NCI-H748 (cell line): ENCODE results near the gene SORL1.
"Not testable (repeated sequence)": the region's sequence is repeated elsewhere in the genome, so short reads cannot be mapped to it uniquely, and the experiment has no call there.

ENCODE experiments used
- DNase-seq: peaks from one replicate; lab custom pipeline; 2025; ENCODE audit not compliant: unreplicated experiment; lab: John Stamatoyannopoulos, UW

SORL1 gene

GRCh38 chr11:121610706-121611105, 158.6 kb downstream of the SORL1 start:
- DNase-seq, result no peak

- DNase-seq, result peak; percentile 49
Measured at GRCh38 chr11:121611242-121611641, 159.1 kb downstream of the SORL1 start.

GRCh38 chr11:121613724-121614123, 161.6 kb downstream of the SORL1 start:
- DNase-seq, result no peak

- DNase-seq, result no peak
Measured at GRCh38 chr11:121614636-121615240, 162.6 kb downstream of the SORL1 start.

- no peak for DNase-seq
Measured at GRCh38 chr11:121615501-121615900, 163.4 kb downstream of the SORL1 start.

GRCh38 chr11:121618516-121618915, 166.4 kb downstream of the SORL1 start:
- DNase-seq, result no peak

- no peak for DNase-seq
Measured at GRCh38 chr11:121625777-121626506, 173.8 kb downstream of the SORL1 start.

GRCh38 chr11:121626507-121626875, 174.4 kb downstream of the SORL1 start:
- no peak for DNase-seq

- no peak for DNase-seq
Measured at GRCh38 chr11:121626980-121627379, 174.9 kb downstream of the SORL1 start.

GRCh38 chr11:121630041-121630440, 177.9 kb downstream of the SORL1 start:
- no peak for DNase-seq

- DNase-seq, result no peak
Measured at GRCh38 chr11:121631456-121631855, 179.3 kb downstream of the SORL1 start.

- DNase-seq, result no peak
Measured at GRCh38 chr11:121634273-121634672, 182.2 kb downstream of the SORL1 start.

GRCh38 chr11:121634889-121635288, 182.8 kb downstream of the SORL1 start:
- no peak for DNase-seq

GRCh38 chr11:121636081-121636799, 184.1 kb downstream of the SORL1 start:
- peak; percentile 16 for DNase-seq

- DNase-seq, result no peak
Measured at GRCh38 chr11:121636800-121637176, 184.7 kb downstream of the SORL1 start.

GRCh38 chr11:121637587-121637986, 185.5 kb downstream of the SORL1 start:
- not testable (repeated sequence) for DNase-seq

- no peak for DNase-seq
Measured at GRCh38 chr11:121643479-121644186, 191.5 kb downstream of the SORL1 start.

GRCh38 chr11:121644187-121644512, 192.0 kb downstream of the SORL1 start:
- peak; percentile 51 for DNase-seq

GRCh38 chr11:121645001-121645400, 192.9 kb downstream of the SORL1 start:
- no peak for DNase-seq

- DNase-seq, result no peak
Measured at GRCh38 chr11:121645596-121645995, 193.5 kb downstream of the SORL1 start.

- DNase-seq, result no peak
Measured at GRCh38 chr11:121648306-121648705, 196.2 kb downstream of the SORL1 start.

GRCh38 chr11:121649798-121650197, 197.7 kb downstream of the SORL1 start:
- DNase-seq, result peak; percentile 13
